Nephron progenitor cell (in vitro differentiated cells): Measurements from ENCODE around the gene SLC2A6.

ENCODE experiments used
- DNase-seq: peaks from one replicate; pipeline ENCODE4 v3.0.0; 2021
- H3K27ac Mint-ChIP-seq: 2 replicates; pipeline ENCODE4 v1.8.0; 2021; ENCODE audit warnings: mild to moderate bottlenecking, moderate library complexity, mixed read lengths
- H3K27me3 Mint-ChIP-seq: 2 replicates; pipeline ENCODE4 v1.8.0; 2021; ENCODE audit warnings: mild to moderate bottlenecking, low read depth, mixed read lengths; ENCODE audit not compliant: poor library complexity
- H3K36me3 Mint-ChIP-seq: 2 replicates; pipeline ENCODE4 v1.8.0; 2021; ENCODE audit warnings: low read depth, mixed read lengths
- H3K4me1 Mint-ChIP-seq: 2 replicates; pipeline ENCODE4 v1.8.0; 2021; ENCODE audit warnings: mixed read lengths
- H3K4me3 Mint-ChIP-seq: 2 replicates; pipeline ENCODE4 v1.8.0; 2021; ENCODE audit warnings: mild to moderate bottlenecking, moderate library complexity, mixed read lengths
- H3K9me3 Mint-ChIP-seq: 2 replicates; pipeline ENCODE4 v1.8.0; 2021; ENCODE audit warnings: mild to moderate bottlenecking, moderate library complexity, mixed read lengths
- CTCF ChIP-seq: fragments of 200-600 bp; sonication (generic); IDR thresholded peaks from 2 replicates; pipeline ENCODE4 v1.5.0; 2021; ENCODE audit warnings: antibody characterized with exemption

Gene SLC2A6

GRCh38 chr9:133425049-133425632, 53.8 kb downstream of the SLC2A6 start:
- H3K36me3 Mint-ChIP-seq: peaks cover 18% of the 10 kb centered on the region
- H3K27ac Mint-ChIP-seq: no peak overlapping the region
- peaks cover 17% of the 10 kb centered on the region for H3K9me3 Mint-ChIP-seq
- H3K4me3 Mint-ChIP-seq: no peak overlapping the region
- TF ChIP-seq CTCF: no peak
- peaks cover 27% of the 10 kb centered on the region for H3K4me1 Mint-ChIP-seq
- DNase-seq: no peak
- H3K27me3 Mint-ChIP-seq: peaks cover 33% of the 10 kb centered on the region

DNA sequence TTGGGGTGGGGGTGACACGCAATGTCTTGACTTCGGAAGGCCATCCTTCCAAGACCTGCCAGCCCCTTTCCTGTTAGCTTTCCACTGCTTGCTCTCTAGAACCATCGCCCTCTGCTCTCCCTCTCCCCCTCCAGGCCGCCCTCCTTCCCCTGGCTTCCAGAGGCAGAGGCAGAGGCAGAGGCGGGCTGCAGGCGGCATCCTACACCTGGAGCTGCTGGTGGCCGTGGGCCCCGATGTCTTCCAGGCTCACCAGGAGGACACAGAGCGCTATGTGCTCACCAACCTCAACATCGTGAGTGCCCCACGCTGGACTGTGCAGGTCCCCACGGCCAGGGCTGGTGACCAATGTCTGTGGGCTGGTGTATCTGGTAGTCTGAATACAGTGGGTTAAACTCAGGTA, 54.7 kb downstream of the SLC2A6 start:
- Mint-ChIP-seq H3K36me3 (peaks cover 18% of the 10 kb centered on the region), H3K27me3 (peaks cover 25% of the 10 kb centered on the region), H3K27ac (no peak overlapping the region), H3K4me3 (no peak overlapping the region), H3K4me1 (peaks cover 31% of the 10 kb centered on the region), H3K9me3 (peaks cover 20% of the 10 kb centered on the region)
- DNase-seq: no peak
- TF ChIP-seq CTCF: no peak

- peaks cover 41% of the 10 kb centered on the region for H3K4me1 Mint-ChIP-seq
- peaks cover 29% of the 10 kb centered on the region for H3K9me3 Mint-ChIP-seq
- peak overlapping the region; percentile 66 for H3K27ac Mint-ChIP-seq
Observed at GRCh38 chr9:133423216-133423615, 55.7 kb downstream of the SLC2A6 start.

DNA sequence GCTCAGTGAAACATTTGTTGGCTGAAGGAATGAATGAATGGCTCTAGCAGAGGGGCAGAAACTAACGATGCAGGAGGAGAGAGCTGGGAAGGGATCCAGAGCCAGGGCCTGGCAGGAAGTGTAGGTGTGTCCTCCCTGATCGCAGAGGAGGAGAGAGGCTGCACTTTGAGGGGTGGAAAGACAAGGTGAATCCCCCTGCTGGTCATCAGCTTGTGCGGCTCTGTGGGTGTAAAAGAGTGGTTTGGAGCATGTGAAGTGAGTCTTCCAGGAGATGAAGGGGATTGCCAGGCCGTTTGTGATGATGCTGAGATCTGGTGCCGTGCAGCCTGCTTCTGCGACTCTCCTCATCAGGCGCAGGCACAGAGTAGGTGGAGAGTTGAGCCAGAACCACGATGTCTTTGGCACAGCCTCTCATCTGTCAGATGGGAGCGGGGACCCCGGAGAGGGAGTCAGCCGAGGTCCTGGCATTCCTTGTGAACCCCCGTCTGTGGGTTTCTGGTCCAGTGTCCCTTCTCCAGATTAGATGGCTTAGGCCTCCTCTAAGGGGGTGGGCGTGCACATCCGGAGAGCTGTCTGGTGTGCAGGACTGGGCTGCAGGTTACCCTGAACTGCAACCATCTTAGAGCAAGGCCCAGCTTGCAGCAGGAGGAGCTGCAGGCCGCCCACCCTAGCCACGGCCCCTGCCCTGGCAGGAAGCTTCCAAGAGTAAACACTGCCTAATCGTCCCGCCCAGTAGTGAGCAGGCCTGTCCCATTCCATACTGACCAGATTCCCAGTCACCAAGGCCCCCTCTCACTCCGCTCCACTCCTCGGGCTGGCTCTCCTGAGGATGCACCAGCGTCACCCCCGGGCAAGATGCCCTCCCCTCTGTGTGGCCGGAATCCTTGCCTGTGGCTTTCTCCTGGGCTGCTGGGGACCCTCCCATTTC, 57.0 kb downstream of the SLC2A6 start, which contains the start of gene ADAMTS13:
Gene ADAMTS13, plus strand, starts transcription at position 753 of the 928 bp plus-strand sequence. Its CDS starts 77 bp downstream, at position 830.
- peak; percentile 10 for TF ChIP-seq CTCF
- DNase-seq: no peak
- H3K27ac Mint-ChIP-seq: peak within 1 kb of the TSS; percentile 66
- H3K4me1 Mint-ChIP-seq: peaks cover 48% of the 10 kb centered on the region
- peaks cover 6% of the 10 kb centered on the region for H3K36me3 Mint-ChIP-seq
- H3K4me3 Mint-ChIP-seq: no peak within 1 kb of the TSS
- peaks cover 19% of the 10 kb centered on the region for H3K9me3 Mint-ChIP-seq
- peaks cover 5% of the 10 kb centered on the region for H3K27me3 Mint-ChIP-seq

More at GRCh38 chr9:133423216-133423615, 55.7 kb downstream of the SLC2A6 start:
- Mint-ChIP-seq H3K36me3 (peaks cover 18% of the 10 kb centered on the region), H3K4me3 (no peak overlapping the region), H3K27me3 (peaks cover 18% of the 10 kb centered on the region)
- no peak for TF ChIP-seq CTCF
- no peak for DNase-seq
